GM18867 (cell line): ENCODE measurements around the gene NUDCD3.
"Not testable (repeated sequence)": the region's sequence is repeated elsewhere in the genome, so short reads cannot be mapped to it uniquely, and the experiment has no call there.

Source experiments
- ATAC-seq: cut with Tn5 transposase; IDR thresholded peaks from one replicate; pipeline ENCODE4 v1.9.1; 2021; ENCODE audit warnings: mild to moderate bottlenecking, moderate library complexity; ENCODE audit not compliant: unreplicated experiment

The NUDCD3 gene

DNA sequence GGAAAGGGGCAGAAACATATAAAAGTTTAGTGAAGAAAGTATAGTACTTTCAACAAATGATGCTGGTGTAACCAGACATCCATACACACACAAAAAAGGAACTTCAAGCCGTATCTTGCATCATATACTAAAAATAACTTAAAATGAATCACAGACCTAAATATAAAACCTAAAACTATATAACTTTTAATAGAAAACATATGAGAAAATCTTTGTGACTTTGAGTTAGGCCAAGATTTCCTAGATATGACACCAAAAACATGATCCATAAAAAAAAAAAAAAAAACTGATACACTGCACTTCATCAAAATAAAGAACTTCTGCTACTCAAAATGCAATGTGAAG is 40.9 kb downstream of the NUDCD3 start:
- ATAC-seq: no peak

- no peak for ATAC-seq
These were observed 41.4 kb downstream of the NUDCD3 start for GRCh38 chr7:44448922-44449583.

DNA sequence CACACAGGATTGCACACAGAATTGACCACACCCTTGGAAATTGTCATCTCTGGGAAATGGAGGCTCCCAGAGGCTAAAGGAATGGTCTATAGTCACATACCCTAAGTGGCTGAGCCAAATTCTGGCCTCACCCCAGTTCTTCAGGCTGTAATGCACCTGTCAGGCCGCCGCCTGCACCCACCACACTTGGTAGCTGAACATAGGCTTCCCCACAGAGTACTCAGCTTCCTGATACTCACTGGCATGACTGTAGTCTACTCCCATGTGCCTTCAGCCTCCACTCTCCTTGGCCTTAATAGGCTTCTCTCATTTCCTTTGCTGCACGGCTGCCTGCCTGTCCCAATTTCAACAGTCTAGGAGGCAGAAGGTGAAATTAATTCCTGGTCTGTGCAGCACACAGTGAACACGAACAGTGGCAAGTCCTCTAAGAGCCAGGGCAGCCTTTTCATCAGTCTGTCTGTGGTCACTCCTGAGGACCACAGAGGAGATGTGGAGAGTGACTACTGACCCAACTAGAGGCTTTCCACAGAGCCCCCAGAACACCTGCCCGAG is 42.5 kb downstream of the NUDCD3 start:
- ATAC-seq: no peak

- no peak for ATAC-seq
These were observed 44.3 kb downstream of the NUDCD3 start for GRCh38 chr7:44445986-44446671.

DNA sequence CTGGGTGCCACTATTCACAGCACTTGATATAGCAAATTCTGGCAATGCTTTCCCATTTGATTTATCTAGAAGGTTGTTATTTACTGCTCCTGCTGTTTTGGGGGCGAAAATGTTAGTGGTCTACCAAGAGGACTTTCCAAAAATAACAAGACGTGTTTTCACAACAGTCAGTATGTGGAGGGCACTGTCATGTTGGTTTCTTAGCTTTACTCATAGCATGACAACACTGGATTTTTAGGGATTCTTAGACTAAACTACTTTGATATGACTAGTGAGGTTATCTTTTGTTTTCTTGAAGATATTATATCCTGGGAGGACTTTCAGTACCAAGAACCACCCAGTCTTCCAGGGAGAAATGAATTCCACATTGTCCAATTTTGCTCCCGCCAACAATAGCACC is 49.4 kb downstream of the NUDCD3 start:
- ATAC-seq: no peak

- no peak for ATAC-seq
These were observed 49.8 kb downstream of the NUDCD3 start for GRCh38 chr7:44440577-44441078.

DNA sequence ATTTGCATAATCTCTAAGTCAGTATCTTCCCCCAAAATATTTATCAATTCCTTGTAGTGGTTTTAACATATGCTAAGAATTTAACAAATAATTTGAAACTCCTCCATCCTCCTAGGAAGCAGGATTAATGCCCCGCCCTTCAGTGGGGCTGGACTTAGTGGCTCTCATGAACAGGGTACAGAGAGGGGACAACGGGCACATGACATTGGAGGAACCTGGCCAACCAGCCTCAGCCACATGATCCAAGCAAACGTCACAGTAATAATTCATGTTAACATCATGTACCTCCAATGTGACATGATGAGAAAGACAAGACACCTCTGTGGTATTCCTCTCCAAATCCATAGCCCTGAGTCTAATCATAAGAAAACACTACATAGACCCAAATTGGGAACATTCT is 50.5 kb downstream of the NUDCD3 start:
- no peak for ATAC-seq

DNA sequence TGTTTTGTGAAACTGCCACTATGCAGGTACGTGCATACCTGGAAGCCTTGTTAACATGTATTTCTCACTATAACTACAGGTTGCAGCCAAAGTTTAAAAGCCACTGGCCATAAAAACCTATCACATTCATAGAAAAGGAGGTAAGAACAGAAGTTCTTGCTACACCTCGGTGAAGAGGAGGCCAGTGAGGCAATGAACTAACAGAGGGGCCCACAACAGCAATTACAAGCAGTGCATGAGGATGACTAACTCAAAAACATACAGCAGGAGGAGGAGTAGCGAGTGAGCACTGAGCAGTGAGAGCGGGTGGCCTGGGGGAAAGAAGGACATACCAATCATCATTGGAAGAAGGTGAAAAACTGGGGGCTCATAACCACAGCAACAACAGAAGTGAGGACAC is 51.6 kb downstream of the NUDCD3 start:
- ATAC-seq: no peak

GRCh38 chr7:44434201-44434600 is 56.3 kb downstream of the NUDCD3 start:
- ATAC-seq: no peak

GRCh38 chr7:44433255-44434022 is 57.0 kb downstream of the NUDCD3 start:
- no peak for ATAC-seq

DNA sequence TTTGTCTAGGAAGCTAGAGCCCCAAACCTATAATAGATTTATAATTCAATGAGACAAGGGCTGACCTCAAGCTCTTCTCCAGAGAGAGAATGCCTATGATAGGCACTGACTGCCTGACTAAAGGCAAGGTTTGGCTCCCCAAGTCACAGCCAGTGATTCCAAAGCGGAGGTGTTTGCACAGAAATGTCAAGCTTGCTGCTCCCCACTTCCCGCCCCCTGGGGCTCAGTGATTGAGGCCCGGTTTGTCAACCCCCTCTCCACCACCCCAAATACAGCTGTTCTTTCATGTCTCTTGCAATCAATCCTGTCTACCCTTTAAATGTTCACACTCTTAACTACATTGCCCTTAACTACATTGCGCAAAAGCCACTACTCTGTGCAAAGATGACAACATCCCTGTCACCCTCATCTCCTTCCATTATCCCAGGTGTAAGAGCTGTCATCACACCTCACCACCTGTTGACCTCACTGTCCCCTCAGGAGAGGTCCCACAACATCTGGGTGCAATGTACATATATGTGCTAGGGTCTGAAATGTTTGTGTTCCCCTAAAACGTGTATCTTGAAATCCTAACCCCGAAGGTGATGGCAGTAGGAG is 58.0 kb downstream of the NUDCD3 start:
- ATAC-seq: no peak

GRCh38 chr7:44431091-44431608 is 59.3 kb downstream of the NUDCD3 start:
- ATAC-seq: peak; percentile 80

DNA sequence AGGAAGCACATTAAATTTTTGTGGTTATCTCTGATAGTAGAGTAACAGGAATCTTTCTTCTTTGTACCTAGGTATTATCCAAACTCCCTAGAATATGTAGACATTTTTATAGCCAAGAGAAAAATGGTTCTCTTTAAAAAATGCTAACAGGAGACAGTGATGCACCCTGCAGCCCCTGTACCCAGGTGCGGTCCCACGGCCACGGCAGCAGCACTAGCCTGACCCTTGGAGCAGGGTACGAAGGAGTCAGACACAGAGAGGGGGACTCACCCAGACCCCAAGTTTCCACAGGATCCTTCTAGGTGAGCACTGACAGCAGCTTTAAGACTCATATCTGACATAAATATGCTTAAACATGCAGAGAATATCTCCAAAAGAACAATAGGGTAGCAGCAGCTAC is 60.4 kb downstream of the NUDCD3 start:
- ATAC-seq: no peak

GRCh38 chr7:44424762-44425161 is 65.7 kb downstream of the NUDCD3 start:
- ATAC-seq: not testable (repeated sequence)

DNA sequence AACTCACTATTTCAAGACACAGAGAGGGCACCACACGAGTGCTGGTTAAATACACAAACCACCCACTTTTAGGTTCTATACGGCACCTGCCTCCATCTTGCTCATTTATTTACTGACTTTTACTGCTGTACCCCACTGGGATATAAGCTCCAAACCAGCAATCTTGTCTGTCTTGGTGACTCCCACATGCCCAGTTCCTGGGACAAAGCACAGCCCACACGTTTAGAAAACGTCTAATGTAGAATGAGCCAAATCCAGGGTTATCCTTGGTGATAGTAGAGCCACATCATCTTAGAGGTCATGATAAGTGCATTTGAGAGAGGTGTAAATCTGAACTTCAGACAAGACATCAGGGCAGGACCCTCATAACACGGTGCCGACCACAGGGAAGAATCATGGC is 73.5 kb downstream of the NUDCD3 start:
- no peak for ATAC-seq

- no peak for ATAC-seq
These were observed 74.9 kb downstream of the NUDCD3 start for GRCh38 chr7:44415510-44415909.

- no peak for ATAC-seq
These were observed 75.4 kb downstream of the NUDCD3 start for GRCh38 chr7:44415047-44415446.

- no peak for ATAC-seq
These were observed 79.2 kb downstream of the NUDCD3 start for GRCh38 chr7:44411306-44411705.

DNA sequence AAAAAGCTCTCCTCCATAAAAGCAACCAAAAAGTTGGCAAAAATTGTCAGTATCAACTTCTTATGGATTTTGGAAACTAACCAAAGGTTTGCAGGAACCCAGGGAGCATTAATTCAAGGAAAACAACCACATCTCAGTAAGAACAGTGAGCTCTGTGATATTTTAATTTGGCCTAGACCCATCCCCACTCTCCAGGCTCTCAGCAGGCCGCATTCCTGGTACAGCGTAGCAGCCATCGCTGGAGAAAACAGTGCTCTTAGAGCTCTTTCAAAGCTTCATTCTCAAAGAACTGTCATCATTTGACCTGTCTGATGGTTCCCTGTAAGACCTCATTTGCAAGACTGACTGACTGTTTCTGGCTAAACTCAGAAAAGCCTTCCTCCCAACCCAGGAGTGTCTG is 81.9 kb downstream of the NUDCD3 start:
- ATAC-seq: no peak

DNA sequence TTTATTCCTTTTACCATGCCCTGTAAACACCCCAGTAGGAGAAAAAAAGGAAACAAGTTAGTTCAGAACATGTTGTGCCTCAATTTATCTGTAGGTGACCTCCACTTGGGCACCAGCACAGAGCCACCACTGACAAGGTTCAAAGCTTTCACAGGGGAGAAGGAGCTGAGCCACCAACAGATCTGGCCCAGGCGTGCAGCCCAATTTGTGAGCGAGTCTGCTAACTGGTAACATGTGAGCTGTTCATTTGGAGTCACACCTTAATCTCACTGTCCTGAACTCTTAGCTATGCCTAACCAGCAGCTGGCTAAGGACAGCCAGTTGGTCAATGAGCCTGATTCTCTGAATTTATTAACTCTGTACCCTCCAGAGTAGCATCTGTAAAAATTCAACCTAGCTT is 86.7 kb downstream of the NUDCD3 start:
- no peak for ATAC-seq

- no peak for ATAC-seq
These were observed 87.2 kb downstream of the NUDCD3 start for GRCh38 chr7:44403176-44403759.
